Adrenal gland (tissue), 12 donors: ENCODE results near the gene SLC9A9. TPM values are rescaled to one million over a fixed set of nuclear protein-coding genes. Genes with fewer than 3 reads are reported as not detected.

Experiments
- DNase-seq, 7 donors: peaks; one replicate each; pipeline ENCODE4 v3.0.0-alpha.2; 2019 to 2020
- H3K27ac ChIP-seq, 5 donors: fragments of 200-600 bp; sonication (generic) in 4 of 5; 1 replicate in 3 of 5; 2 replicates in 2 of 5; pipeline versions ENCODE4 v1.5.1 to v1.8.0; 2016 to 2020; ENCODE audit warnings: mild to moderate bottlenecking in 1 of 5
- H3K27me3 ChIP-seq: fragments of 200-600 bp; 2 replicates; pipeline ENCODE4 v1.8.0; 2021
- H3K36me3 ChIP-seq, 2 donors: fragments of 200-600 bp; replicated peaks in 1 of 2; 1 replicate in 1 of 2; 2 replicates in 1 of 2; pipeline versions ENCODE4 v1.5.1 to v1.8.0; 2018 to 2022
- H3K4me1 ChIP-seq, 2 donors: fragments of 200-600 bp; replicated peaks in 1 of 2; 1 replicate in 1 of 2; 2 replicates in 1 of 2; pipeline versions ENCODE4 v1.5.1 to v1.8.0; 2018 to 2021
- H3K4me3 ChIP-seq, 4 donors: fragments of 200-600 bp; sonication (generic) in 3 of 4; one replicate each; pipeline ENCODE4 v1.5.1; 2016 to 2018
- H3K9me3 ChIP-seq, 3 donors: fragments of 200-600 bp; sonication (generic) in 1 of 3; replicated peaks in 1 of 3; 1 replicate in 2 of 3; 2 replicates in 1 of 3; pipeline versions ENCODE4 v1.5.1 to v1.8.0; 2016 to 2021
- POLR2A ChIP-seq, 2 donors: fragments of 450-650 bp; IDR thresholded peaks; one replicate each; pipeline ENCODE4 v1.6.1; 2017; ENCODE audit warnings: antibody characterized with exemption in 2 of 2, mild to moderate bottlenecking in 2 of 2, moderate library complexity in 1 of 2
- WGBS, 4 donors: extraction: QIAGEN DNeasy Blood & Tissue Kit in 2 of 4; methylation state at CpG; one replicate each; pipeline versions ENCODE4 v1.1.5 to v1.1.7; 2013 to 2017; 5-methylcytosine and 5-hydroxymethylcytosine counted together
- intact Hi-C, 2 donors: fragments of 100-400 bp; cut with DNase I; formaldehyde crosslinking; loops; one replicate each; pipeline versions ENCODE4 v1.14.1 to v1.15.0; 2022 to 2023
- polyA plus RNA-seq, 3 donors: library from polyadenylated mRNA; stranded (reverse); fragments of 200-250 nt in 2 of 3; fragments of 350-450 nt in 1 of 3; fragmentation: Illumina TruSeq in 1 of 3; extraction: RNeasy Lipid Tissue Mini Kit (QIAGEN cat#74804) in 1 of 3; gene quantifications; one replicate each; pipeline ENCODE4 v1.2.3, GENCODE V29; 2013 to 2014
- total RNA-seq, 9 donors: library from RNA; depleted of rRNA in 4 of 9; stranded (reverse); fragments of >200 nt in 4 of 9; fragments of 120-200 nt in 1 of 9; fragmentation: NEBNext Ultra II Directional in 1 of 9; extraction: Animal tissue kit (Norgen Biotek cat#: 25700) in 1 of 9; gene quantifications; one replicate each; pipeline versions ENCODE4 v1.1.0 to v1.2.4, GENCODE V29; 2013 to 2023
- TF ChIP-seq, protein P1 (sequence below), 6 experiments: fragments of 450-650 bp in 4 of 6; fragments of 200-600 bp in 2 of 6; sonication (generic) in 1 of 6; IDR thresholded peaks; 1 replicate in 5 of 6; 2 replicates in 1 of 6; pipeline versions ENCODE4 v1.5.1 to v1.8.0; 2016 to 2021; ENCODE audit warnings: antibody characterized with exemption in 6 of 6, mild to moderate bottlenecking in 2 of 6, moderate library complexity in 1 of 6
- donor health status: healthy with polysubstance abuse.
- donor health status: Bipolar disorder and iron deficiency.
- donor health status: DM: yes; HTN: yes; CAD: no.
- donor health status: DM: no; HTN: no; CAD: no.
- donor health status: DM: no; HTN: no; CAD: no.
- donor health status: DM: yes; HTN: yes; CAD: no.

Gene SLC9A9
- total and polyA plus RNA-seq, 12 donors, result 4.2 to 23.7 (median 13.5) TPM

DNA sequence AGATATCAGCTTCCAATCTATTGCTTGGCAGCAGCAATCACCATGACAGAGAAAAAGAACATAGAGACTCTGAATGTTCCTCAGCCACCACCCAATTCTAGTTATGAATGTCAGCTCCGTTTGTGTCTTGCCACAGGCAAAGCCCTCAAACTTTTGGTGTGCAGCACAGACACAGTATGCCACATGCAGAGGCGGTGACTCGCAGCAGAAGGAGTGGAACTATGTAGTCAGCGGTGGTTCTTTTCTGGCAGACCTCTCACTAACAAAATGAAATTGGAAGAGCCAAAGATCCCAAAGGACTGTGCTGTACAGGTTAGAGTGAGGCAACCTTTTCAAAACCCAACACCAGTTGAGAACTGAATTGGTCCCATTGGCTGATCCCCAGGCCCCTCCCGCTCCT lies 220.9 kb downstream of the SLC9A9 start:
- 88 to 99% (median 93%) methylated on average over 5 of the region's 5 CpGs for WGBS, 4 donors
- H3K36me3 ChIP-seq, result no peaks in the 10 kb centered on the region
- no peaks in the 10 kb centered on the region for H3K4me1 ChIP-seq
- no peak for DNase-seq
- no peaks in the 10 kb centered on the region for H3K27me3 ChIP-seq
- intact Hi-C loops, result no loop called here
- H3K9me3 ChIP-seq, result no peaks in the 10 kb centered on the region
- H3K27ac ChIP-seq, result no peak overlapping the region
- no peak overlapping the region for H3K4me3 ChIP-seq
- TF ChIP-seq, protein P1, sequence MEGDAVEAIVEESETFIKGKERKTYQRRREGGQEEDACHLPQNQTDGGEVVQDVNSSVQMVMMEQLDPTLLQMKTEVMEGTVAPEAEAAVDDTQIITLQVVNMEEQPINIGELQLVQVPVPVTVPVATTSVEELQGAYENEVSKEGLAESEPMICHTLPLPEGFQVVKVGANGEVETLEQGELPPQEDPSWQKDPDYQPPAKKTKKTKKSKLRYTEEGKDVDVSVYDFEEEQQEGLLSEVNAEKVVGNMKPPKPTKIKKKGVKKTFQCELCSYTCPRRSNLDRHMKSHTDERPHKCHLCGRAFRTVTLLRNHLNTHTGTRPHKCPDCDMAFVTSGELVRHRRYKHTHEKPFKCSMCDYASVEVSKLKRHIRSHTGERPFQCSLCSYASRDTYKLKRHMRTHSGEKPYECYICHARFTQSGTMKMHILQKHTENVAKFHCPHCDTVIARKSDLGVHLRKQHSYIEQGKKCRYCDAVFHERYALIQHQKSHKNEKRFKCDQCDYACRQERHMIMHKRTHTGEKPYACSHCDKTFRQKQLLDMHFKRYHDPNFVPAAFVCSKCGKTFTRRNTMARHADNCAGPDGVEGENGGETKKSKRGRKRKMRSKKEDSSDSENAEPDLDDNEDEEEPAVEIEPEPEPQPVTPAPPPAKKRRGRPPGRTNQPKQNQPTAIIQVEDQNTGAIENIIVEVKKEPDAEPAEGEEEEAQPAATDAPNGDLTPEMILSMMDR (IDR thresholded peaks at IDR 0.05), result no peak
- TF ChIP-seq POLR2A (IDR thresholded peaks at IDR 0.05), result no peak

DNA sequence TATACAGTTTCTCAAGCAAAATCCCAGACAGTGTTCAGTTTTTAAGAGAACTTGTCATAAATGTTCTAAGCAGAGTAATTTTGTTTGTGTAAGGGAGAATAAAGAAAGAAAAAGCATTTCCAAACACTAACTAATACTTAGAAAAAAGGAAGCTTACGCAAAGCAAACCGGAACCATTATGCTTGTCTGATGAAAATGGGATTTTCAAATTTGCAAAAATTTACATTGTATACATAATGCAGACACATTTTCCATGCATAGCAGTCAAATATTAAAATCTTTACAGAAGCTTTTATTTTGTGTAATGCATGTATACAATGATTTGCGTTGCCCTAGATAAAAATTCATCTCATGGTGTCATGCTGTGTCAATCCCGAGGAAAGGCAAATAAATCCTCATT lies 229.0 kb downstream of the SLC9A9 start:
- H3K36me3 ChIP-seq, result no peaks in the 10 kb centered on the region
- H3K27me3 ChIP-seq, result no peaks in the 10 kb centered on the region
- intact Hi-C loops, result no loop called here
- 78 to 92% (median 84%) methylated on average over 4 of the region's 4 CpGs for WGBS, 4 donors
- H3K4me3 ChIP-seq, result no peak overlapping the region
- H3K27ac ChIP-seq, result no peak overlapping the region
- H3K9me3 ChIP-seq, result no peaks in the 10 kb centered on the region
- DNase-seq, result no peak
- no peaks in the 10 kb centered on the region for H3K4me1 ChIP-seq
- TF ChIP-seq POLR2A (IDR thresholded peaks at IDR 0.05), result no peak
- TF ChIP-seq, protein P1 (IDR thresholded peaks at IDR 0.05), result no peak

DNA sequence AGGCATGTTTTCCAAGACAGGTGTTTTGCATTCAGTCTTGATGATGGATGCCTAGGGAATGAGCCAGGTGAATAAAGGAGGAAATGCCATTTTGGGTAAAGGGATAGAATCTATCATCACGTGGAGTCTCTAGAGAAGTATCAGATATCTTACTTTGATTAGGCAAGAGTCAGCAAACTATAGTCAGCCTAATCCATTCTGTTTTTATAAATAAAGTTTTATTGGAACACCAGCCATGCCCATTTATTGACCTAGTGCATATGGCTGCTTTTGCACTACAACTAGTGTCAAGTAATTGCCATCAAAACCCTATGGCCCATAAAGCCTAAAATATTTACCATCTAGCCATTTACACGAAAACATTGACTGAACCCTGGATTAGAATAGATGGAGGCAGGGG lies 231.2 kb downstream of the SLC9A9 start:
- no peak overlapping the region for H3K4me3 ChIP-seq
- no peaks in the 10 kb centered on the region for H3K36me3 ChIP-seq
- 81 to 98% (median 88%) methylated on average over 2 of the region's 2 CpGs for WGBS, 4 donors
- intact Hi-C loops, result no loop called here
- H3K4me1 ChIP-seq, result no peaks in the 10 kb centered on the region
- no peaks in the 10 kb centered on the region for H3K27me3 ChIP-seq
- no peak overlapping the region for H3K27ac ChIP-seq
- no peak for DNase-seq
- TF ChIP-seq, protein P1 (IDR thresholded peaks at IDR 0.05), result no peak
- TF ChIP-seq POLR2A (IDR thresholded peaks at IDR 0.05), result no peak
- no peaks in the 10 kb centered on the region for H3K9me3 ChIP-seq

DNA sequence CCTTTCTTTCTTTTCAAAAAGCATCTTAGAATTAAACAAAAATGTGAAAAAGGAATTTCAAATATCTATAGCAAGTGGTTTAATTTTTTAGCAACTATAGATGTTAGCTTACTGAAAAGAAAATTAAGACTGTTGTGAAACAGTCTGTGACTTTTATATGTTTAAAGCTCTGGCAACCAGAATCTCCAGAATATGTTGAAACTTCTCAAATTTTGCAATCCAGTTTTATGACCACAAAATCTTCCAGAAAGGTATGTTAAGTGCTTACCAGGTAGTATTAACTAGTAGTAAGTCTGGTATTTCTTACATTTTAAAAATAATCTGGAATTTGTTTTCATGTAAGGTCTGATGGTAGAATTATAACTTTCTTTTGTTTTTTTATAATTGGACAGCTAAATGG lies 235.0 kb downstream of the SLC9A9 start:
- no peaks in the 10 kb centered on the region for H3K4me1 ChIP-seq
- DNase-seq, result no peak
- H3K27me3 ChIP-seq, result no peaks in the 10 kb centered on the region
- H3K4me3 ChIP-seq, result no peak overlapping the region
- intact Hi-C loops, result no loop called here
- TF ChIP-seq, protein P1 (IDR thresholded peaks at IDR 0.05), result no peak
- no peak for TF ChIP-seq POLR2A (IDR thresholded peaks at IDR 0.05)
- H3K9me3 ChIP-seq, result no peaks in the 10 kb centered on the region
- no peaks in the 10 kb centered on the region for H3K36me3 ChIP-seq
- no peak overlapping the region for H3K27ac ChIP-seq
